Measurements from ENCODE around the gene LRP1-AS.

LRP1-AS gene

DNA sequence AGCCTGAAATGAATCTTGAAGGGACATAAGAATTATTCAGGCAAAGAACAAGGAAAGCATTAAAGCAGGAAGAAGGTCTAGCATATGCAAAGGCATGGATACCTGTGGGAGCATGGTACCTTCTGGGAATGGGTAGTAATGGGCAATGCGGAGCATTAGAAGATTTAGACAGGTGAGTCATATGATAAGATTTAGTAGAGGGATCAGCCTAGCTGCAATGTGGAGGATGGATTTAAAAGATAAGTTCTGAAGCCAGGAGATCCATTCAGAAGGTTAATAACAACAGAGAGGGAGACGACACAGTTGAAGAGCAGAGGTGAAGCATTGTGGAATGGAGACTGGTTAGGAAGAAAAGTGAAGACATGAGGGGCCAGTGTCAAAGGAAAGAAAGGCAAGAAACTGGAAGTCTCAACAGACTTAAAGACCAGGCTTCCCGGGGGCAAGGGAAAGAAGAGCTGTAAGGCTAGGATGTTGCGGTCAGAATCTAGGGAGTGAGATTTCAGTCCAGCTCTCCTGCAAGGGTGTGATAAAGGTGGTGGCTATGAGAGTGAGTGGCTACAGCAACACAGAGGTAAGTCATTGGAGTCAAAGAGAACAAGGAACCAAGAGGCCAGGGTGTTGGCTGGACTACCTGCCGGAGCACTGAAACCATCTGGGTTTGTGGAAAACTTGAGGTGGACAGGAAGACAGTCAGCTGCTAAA, 30.7 kb downstream of the LRP1-AS start:
- DNase-seq: no peak

DNA sequence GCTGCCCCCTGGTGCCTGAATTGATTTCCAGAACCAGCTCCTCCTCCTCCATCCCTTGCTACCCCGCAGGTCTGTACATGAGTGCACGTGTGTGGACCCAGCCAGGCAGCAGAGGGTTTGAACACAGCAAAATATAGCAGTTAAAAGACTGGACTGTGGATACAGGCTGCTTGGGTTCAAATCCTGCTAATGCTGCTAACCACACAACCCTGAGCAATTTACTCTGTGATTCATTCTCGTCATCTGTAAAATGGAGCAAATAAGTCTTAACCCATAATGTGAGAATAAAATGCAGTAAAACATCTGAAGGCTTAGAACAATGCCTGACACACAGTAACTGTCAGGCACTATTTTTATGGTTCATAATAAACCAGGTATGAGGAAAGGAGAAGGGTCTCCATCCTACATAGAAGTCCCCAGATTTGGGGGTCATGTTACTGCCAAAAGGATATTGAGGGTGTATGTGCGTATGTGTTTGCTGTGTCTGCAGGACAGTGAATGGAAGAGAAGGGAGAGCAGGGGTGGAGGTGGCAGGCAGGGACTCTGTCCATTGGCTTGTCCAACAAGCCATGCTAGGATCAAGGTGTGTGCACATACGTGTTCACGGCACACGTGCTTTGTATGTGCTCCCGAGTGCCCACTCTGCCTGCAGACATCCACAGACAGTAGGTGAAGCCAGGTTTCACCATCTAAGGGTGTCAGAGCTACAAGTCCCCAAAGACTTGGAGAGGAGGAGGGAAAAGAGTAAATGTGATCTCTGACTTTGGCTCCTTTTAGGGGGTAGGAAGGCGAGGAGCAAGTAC, 34.7 kb downstream of the LRP1-AS start:
- peak in 1 of 2 experiments; percentile 20 for DNase-seq

DNA sequence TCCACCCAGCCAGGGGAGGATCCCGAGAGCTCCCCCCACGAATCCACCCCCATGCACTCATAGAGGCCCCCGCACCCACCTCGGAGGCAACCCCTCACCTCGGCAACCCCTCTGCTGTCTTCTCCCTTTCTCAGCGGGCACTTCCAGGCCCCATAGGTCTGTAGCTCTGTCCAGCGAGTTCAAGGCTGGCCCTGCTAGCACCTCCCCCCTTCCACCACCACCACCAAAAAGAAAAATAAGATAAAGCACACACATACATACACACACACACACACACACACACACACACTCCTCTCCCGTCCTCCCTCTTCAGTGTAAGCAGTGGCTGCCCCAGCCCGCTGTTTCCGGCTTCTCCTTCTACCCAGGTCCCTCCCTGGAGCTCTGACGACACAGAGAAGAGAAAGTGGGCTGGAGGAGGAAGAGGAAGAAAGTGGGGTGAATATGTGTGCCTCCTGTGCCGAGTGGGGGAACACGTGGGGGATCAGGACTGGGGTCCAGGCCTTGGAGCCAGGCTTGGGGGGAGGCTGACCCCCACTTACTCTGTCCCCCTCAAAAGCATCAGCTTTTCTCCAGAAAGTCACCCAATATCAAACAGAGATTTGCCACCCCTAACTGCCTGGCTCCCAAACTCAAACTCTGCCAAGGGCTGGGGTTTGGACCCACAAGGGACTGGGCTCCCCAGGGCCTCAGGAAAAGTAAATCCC, 36.2 kb downstream of the LRP1-AS start, which contains the start of gene STAT6:
Gene STAT6 (minus strand): TSS at position 332 of the 704 bp plus-strand sequence. CDS start 3,084 bp downstream, outside the sequence.
- no peak for DNase-seq

DNA sequence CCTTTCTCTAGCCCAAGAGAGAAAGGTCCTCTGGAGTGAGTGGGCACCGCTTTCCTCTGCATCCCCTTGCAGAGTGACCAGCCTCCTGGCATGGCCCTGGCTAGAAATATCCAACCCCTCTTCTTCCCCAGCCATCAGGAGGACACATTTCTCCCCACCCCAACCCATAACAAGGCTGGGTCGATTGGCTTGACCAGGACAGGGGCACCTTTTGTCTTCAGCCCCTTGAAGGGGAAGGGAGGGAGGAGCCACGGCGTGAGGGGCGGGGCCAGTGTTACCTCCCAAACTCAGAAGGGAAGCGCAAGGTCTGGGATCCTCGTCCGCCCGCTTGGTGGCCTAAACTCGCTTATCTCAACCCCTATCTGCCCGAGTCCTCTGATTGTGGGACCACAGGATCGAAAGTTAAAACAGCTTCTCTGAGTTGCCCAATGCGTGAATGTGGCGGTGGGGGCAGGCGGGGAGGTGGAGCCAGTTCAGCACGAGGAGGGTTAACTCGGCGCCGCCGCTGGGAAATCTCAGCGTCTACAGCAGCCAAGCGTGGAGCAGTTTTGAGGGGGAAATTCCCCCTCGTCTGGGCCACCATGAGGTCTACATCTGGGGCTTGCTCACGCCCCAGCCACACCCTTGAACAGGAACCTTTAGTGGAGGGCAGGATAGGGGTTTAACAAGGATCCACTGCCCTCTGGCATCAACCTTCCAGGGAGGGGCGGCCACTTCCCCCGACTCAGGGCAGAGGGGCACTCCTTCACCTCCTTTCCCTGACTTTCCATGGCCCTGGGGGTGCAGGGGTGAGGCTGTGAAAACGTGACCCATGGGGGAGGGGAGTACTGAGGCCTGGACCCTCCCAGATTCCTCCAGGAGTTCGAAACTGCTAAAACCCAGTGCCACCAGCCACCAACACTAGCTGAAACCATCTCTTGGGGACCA, 37.1 kb downstream of the LRP1-AS start:
- DNase-seq: no peak

DNA sequence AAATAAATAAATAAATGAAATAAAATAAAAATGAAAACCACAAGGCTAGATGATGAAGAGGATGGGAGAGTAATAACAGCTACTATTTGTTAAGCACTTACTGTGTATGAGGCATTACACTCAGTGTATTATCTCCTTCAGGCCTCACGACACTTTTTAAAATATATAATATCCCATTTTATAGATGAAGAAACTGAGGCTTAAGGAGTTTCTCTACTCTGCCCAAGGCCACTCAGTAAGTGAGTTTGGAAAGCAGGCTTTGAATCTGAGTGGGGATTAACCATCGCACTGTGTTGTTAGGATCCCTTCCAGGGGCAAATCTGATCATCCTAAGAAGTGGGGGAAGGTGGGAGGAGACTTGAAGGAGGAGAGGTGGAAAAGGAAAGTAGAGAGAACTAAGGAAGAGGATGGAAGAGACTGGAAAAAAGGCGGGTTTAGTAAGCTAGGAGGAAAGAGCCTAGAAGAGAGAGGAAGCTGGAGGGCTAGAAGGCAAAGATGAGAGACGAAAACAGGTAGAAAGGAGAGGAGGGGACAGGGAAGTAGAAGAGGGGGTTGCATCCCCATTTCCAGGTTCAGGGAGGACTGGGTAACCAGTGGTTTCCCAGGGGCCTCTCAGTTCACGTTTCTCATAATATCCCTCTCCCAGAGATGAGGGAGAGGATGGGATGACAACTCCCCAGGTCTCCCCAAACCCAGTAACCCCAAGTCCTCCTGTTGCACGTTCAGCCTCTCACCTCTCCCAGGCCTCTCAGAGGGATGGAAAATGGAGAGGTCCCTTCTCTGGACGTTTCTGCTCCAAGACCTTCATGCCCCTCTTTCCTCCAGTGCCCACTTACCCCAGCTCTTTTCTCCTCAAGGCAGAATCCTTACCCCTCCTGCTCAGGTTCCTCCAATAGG, 38.0 kb downstream of the LRP1-AS start:
- no peak for DNase-seq

DNA sequence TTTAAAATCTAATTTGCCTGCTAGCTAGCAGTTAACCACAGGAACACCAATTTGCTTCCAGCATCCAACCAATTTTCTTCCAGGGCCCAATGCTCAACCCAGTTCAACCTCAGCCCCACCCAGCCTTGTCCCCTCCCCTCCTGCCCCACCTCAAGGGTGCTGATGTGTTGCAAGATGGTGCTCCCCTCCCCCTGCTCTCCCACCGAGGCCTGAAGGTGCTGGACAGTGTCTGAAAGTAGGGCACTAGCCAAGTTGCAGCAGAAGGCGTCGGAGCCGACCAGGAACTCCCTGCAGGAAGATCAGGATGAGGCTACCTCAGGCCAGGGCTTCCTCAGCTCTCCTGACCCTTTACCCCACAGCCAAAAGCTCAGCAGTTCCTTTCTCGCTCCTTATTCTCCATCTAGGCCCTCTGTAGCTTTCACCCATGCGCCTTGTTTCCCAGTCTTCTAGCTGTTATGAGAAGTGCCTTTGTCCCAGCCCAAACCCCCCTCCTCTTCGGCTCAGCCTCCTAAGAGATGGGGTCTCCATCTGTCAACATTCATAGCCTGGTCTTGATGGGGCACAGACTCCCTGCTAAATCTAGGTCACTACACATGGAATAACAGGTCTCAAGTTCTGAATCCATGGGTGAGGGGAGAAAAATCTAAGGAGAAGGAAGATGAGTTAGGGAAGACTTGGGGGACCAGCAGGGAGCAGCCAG, 39.8 kb downstream of the LRP1-AS start:
- no peak for DNase-seq

DNA sequence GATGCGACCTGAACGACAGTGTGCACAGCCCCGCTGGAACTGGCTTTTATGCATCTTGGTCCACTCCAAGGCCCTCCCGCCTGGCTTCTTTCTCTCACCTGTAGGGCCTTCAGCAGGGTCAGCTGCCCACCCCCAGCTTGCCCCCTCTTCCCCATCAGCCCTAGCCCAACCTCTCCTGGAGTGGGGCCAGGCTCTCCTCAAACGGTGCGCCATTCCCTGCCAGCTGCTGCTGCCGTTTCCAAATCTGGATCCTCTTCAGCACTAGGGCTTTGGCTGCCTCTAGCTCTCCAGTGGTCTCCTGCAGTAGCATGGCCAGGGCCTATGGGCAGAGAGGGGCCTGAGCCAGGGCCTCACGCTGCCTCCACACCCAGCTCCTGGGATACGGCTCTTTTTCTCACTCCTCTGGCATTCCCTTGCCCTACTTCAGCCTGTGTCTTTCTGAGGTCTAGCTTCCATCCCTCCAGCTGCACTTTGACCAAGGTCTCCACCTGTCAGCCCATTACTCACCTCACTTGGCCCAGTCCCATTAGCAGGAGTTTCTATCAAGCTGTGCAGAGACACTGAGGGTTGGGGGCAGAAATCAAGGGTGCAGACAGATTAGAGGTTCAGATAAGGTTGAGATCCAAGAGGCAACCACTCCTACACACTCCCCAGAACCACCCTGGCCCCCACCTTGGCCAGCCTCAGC, 41.3 kb downstream of the LRP1-AS start:
- no peak for DNase-seq

DNA sequence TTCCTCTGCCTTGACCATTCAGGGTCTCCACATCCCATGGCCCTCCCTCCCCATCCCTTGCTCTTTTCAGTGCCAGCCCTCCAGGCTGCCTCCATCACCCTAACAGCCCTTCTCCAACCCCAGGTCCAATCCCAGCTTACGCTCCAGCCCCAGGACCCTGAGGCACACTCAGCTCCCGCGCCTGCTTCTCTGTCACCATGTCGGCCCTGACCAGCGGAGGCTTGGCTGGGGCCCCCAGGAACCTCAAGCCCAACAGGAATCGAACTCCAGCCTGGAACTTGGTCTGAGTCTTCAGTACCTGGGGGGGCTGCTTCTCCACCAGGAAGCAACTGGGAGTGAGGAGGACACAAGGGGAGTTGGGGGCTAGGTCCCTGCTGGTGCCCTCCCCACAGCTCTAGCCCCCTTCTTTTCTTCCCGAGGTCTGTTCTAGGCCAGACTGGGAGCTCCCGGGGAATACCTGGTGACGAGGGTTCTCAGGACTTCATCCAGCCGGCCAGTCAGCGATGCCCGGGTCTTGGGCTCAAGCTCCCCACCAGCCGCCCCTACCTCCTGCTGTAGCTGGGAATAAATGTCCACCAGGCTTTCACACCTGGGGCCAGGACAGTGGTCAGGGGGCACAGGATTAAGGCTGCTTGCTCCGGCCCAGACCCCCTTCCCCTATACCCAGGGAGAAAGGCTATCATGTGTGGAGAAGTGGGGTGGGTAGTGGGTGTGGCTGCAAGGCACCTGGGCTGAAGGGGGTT, 42.2 kb downstream of the LRP1-AS start:
- DNase-seq: no peak

DNA sequence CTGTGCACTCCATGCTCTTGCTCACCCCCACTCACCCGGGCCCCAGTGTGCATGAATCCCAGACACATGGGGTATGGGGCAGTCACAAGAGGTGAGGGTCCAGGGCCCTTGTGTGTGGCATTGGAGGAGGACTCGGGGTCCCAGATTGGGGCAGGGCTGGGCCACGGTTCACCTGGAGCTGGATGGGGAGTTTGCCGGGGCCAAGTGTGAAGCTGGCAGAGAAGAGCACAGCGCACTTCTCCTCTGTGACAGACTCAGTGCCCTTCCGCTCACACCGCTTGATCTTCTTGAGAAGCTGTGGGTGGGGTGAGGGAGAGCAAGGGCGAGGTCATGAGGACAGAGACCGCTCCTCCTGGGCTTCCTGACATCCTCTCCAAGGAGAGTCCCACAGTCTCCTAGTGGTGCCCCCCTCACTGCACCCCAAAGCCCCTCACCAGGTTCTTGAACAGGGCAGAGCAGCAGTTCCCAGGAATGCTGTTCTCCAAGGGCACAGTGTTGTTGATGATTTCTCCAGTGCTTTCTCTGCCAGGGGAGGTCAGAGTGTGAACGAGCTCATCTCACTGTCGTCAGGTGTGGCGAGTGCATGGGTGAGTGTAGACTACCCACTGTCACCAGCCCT, 43.0 kb downstream of the LRP1-AS start:
- DNase-seq: no peak

DNA sequence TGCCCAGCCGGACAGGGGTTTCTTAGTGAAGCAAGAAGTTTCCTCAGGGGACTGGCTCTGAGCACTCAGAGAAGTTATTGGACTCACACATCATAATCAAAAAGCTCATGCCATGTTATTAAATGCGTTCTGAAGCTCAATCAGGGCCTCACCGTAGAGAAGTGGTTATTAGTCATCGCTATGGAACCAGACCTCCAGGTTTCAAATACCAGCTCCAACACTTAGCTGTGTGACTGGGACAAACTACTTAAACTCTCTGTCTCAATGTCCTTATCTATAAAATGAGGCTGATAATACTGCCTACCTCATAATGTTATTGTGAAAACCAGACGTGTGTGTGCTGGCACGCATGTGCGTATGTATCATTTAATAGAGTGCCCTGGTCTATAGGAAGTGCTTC, 43.6 kb downstream of the LRP1-AS start:
- no peak for DNase-seq

DNA sequence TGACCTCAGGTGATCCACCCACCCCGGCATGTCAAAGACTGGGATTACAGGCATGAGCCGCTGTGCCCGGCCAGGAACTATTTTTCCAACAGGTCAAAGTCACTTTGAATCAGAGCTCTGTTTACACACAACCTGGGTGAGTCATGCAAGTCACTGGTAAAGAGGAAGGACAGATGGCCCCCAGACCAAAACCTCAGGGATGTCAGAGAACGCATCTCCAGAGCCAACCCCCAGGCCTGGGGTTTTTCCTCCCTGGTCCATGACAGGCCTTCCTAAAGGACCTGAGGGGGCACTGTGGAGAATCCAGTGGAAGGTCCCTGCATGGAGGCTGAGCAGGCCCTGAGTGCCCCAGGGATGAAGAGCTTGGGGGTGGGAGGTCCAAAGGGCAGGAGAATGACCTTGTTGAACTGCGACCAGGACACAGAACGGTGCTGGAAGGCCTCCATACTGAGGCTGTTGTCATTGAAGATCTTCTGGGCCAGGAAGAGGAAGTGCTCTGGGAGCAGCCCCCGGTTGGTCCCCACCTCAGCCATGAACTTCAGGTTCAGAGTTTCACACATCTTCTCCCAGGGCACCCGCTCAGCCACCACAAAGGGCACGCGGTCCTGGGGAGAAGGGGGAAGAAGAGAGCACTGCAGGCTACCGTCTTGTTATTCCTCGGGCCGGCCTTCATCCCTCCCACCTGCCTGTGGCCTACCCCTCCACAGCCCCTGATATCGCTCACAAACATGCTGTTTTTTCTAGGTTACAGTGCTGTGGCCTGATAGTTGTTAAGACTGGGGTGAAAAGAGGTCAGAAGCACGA, 45.3 kb downstream of the LRP1-AS start:
- no peak for DNase-seq

DNA sequence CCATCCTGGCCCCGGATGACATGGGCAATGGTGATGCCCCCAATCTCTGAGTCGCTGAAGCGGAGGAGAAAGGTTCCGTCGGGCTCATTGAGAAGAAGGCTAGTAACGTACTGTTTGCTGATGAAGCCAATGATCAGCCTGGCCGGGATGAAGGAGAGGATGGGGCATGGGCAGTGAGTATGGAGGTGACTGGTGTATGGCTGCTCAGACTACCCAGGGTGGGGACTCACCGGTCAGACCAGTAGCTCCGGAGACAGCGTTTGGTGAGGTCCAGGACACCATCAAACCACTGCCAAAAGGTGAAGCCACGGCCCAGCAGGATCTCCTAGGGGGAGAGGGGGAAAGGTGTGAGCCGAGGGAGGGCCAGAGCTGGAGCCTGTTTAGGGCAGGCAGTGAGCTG, 47.7 kb downstream of the LRP1-AS start:
- DNase-seq: no peak

DNA sequence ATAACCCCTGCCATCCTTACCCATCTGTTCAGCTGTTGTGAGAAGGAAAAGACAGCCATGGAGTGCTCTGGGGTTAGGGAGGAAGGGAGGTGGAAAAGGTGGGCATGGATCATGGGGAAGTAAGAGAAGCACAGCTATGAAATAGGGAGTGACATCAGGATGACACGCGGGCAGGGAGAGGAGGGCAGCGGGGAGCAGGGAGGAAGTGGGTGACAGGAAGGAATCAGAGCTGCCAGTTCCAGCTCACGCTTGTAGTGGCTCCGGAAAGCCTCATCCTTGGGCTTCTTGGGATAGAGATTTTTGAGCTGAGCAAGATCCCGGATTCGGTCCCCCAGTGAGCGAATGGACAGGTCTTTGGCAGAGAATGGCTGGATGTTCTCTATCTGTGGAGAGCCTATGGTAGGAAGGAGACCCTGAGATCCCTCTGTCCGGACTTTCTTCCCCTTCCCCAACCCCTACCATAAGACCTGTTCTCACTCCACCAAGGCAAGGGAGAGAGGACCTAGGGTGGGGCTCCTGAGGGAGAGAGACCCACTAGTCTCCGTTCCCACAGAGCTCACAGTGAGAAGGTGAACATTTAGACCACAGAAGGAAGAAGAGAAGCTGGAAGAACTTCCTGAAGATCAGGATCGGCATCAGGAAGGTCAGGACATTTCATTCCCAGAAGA, 48.2 kb downstream of the LRP1-AS start:
- no peak for DNase-seq

DNA sequence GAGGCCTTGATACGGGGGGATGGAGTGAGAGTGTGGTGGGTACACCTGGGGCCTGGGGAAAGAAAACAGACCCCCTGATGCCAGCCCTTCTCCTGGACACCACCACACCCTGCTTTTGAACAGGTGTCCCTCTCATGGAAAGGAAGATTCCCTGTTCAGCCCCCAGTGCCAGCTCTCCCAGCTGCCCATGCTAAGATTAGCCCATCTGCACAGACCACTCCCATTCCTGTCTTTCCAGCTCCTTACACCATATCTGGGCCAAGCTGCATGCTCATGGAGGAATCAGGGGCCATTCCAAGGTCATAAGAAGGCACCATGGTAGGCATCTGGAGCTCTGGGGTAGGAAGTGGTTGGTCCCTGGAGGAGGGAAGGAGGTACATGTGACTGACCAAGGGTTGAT, 48.9 kb downstream of the LRP1-AS start:
- DNase-seq: no peak

DNA sequence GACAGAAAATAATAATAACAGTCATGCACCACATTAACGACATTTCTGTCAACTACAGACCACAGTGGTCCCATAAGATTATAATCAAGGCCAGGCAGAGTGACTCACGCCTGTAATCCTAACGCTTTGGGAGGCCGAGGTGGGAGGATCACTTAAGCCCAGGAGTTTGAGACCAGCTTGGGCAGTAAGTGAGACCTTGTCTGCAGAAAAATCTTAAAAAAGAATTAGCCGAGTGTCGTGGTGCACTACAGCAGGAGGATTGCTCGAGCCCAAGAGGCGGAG, 49.9 kb downstream of the LRP1-AS start:
- DNase-seq: no peak

DNA sequence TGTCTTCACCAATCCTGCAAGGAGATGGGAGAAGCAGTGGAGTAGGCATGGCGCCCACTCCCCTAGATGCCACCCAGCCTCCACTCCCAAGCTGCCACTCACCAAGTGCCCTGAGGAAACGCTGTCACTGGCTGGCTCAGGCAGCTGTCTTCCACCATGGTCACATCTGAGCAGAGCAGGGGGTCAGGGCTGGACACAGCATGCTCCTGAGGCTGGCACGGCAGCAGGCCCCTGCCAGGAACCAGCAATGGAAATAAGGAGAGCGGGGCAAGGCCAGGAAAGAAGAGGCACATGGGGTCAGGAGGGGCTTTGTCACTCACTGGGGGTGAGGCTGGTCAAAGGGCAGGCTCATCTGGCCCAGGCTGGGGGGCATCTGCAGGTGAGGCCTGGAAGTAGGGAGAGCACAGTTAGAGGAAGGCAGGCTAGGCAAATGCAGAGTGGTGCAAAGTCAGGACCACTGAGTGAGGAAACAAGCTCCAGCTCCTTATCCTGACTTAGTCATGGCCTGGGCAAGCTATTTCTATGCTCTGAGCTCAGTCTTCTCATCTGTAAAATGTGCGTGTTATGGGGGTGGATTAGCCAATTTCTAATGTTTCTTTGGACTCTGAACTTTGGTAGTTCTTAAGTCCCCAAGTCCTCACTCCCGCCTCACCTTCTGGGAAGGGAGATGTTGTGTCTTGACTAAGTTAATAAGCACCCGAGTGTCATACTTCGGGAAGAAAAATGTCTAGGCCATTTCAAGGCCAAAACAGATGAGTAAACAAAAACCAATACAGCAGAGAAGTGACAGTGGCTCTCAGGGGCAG, 50.5 kb downstream of the LRP1-AS start:
- DNase-seq: no peak

DNA sequence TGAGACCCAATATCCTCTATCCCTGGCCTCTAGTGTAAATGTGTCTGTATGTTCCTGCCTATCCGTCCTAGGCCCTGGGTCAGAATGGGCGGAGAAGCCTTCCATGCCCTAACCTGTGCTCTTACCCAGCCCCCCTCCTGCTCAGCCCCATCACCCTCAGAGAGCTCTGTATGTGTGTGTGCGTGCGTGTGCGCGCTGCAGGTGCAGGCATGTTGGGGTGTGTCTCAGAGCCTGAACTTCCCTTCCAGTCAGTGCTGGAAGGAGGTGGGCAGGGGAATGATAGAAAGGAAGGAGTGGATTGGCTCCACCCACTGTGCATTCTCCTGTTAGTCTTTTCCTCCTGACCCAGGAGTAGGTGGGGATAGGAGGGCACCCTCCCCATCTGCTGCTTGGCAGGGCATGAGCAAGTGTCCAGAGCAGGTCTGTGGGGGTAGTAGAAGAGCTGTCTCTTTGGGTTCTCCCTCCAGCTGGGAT, 51.3 kb downstream of the LRP1-AS start:
- DNase-seq: no peak
